ENCODE data around the gene IMMP2L. TPM values are rescaled to one million over a fixed set of nuclear protein-coding genes. Genes with fewer than 3 reads are reported as not detected.

The IMMP2L gene
- polyA plus RNA-seq, 1 donor (not counting 4 experiments of a cell fraction or from before 2014, with no cell fraction given), result 14.1 TPM

DNA sequence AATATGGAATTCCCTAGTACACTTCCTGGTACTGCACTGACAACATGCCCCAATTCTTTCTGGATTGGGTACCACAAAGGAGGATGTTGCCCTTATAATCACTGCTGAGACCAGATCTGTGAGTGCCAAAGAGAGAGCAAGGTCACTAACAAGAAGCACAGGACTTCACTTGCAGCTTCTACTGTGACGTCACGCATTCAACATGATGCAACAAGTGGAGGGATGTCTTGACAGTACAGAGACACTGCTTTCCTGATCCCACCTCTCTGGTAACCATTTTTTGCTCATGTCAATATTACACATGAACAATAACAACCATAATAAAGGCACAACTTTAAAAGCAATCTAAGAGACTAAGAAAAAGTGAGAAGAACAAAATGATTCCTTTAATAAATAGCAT is 885.5 kb downstream of the IMMP2L start:
- dilution Hi-C loops (cut with MboI; ENCODE audit: extremely low pct_ligation_motif_present, low sequenced_read_pairs), result no loop called here
- Histone ChIP-seq H2AFZ (ENCODE audit: control insufficient read depth, low read length) (no peak overlapping the region), H3K36me3 (ENCODE audit: control insufficient read depth in 2 of 2, extremely low read depth in 1 of 2, insufficient read depth in 2 of 2, low read length in 2 of 2) (no peaks in the 10 kb centered on the region), H3K27me3 (ENCODE audit: control insufficient read depth, extremely low read depth, insufficient read depth, low read length) (no peaks in the 10 kb centered on the region), H3K79me2 (ENCODE audit: control insufficient read depth, insufficient read depth, low read length) (no peaks in the 10 kb centered on the region), H3K9me1 (ENCODE audit: control insufficient read depth, extremely low read depth, insufficient read depth, low read length) (no peaks in the 10 kb centered on the region), H3K9me3 (ENCODE audit: control insufficient read depth, low read depth, low read length) (no peaks in the 10 kb centered on the region), H3K4me1 (ENCODE audit: control insufficient read depth, extremely low read depth, insufficient read depth, low read length) (no peaks in the 10 kb centered on the region), H3K27ac (ENCODE audit: control insufficient read depth, insufficient read depth, low read length) (no peak overlapping the region), H3K4me2 (ENCODE audit: control insufficient read depth, extremely low read depth, insufficient read depth, low read depth, low read length) (no peak overlapping the region), H4K20me1 (ENCODE audit: control insufficient read depth, extremely low read depth, insufficient read depth, low read length) (no peaks in the 10 kb centered on the region), H3K9ac (ENCODE audit: control insufficient read depth, extremely low read depth, insufficient read depth, low read length) (no peak overlapping the region), H3K4me3 (ENCODE audit: control insufficient read depth in 2 of 3, extremely low read depth in 1 of 3, insufficient read depth in 2 of 3, low read depth in 1 of 3, low read length in 3 of 3) (no peak overlapping the region)
- FAIRE-seq (no peak), DNase-seq (ENCODE audit: low read depth, low spot score) (no peak)
- TF ChIP-seq, protein P1, sequence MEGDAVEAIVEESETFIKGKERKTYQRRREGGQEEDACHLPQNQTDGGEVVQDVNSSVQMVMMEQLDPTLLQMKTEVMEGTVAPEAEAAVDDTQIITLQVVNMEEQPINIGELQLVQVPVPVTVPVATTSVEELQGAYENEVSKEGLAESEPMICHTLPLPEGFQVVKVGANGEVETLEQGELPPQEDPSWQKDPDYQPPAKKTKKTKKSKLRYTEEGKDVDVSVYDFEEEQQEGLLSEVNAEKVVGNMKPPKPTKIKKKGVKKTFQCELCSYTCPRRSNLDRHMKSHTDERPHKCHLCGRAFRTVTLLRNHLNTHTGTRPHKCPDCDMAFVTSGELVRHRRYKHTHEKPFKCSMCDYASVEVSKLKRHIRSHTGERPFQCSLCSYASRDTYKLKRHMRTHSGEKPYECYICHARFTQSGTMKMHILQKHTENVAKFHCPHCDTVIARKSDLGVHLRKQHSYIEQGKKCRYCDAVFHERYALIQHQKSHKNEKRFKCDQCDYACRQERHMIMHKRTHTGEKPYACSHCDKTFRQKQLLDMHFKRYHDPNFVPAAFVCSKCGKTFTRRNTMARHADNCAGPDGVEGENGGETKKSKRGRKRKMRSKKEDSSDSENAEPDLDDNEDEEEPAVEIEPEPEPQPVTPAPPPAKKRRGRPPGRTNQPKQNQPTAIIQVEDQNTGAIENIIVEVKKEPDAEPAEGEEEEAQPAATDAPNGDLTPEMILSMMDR (optimal IDR thresholded peaks at IDR 0.05 in 1 of 3, IDR thresholded peaks at IDR 0.05 in 1 of 3, conservative IDR thresholded peaks at IDR 0.05 in 1 of 3; ENCODE audit: extremely low read depth in 1 of 3, insufficient read depth in 2 of 3, low read length in 3 of 3), result no peak
- no peak for TF ChIP-seq EZH2 (IDR thresholded peaks at IDR 0.05; ENCODE audit: low read length)

DNA sequence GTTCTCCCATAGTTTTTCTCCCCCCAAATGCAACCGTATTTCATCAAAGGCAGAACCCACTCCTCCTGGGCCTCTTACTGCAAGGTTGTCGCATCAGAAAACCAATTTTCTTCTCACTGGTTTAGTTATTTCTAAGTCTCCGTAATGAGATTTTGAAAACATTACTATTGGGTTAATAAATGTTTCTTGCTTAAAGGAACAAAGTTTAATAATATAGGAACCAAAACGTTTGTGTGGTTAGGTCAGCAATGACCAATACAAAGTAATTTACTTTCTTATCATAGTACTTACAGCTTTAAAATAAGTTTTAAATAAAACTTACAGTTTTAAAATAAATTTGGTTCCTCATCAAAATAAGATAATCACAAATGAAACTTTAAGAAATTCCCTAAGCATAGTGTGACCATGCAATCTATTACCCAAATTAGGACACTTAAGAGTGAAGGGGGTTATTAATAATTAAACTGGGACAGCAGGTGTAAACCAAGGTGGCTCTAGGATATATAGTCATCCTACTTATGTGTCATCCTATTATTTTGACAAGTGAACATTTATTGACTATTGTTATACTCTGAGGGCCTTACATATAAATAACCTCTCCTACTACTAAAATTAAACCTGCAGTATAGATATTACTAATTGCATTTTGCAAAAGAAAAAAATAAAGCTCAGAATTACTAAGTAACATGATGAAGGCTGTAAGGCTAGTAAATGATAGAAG is 886.7 kb downstream of the IMMP2L start:
- H3K9me1 ChIP-seq (ENCODE audit: control insufficient read depth, extremely low read depth, insufficient read depth, low read length), result no peaks in the 10 kb centered on the region
- H3K4me3 ChIP-seq (ENCODE audit: control insufficient read depth in 2 of 3, extremely low read depth in 1 of 3, insufficient read depth in 2 of 3, low read depth in 1 of 3, low read length in 3 of 3), result no peak overlapping the region
- no peak overlapping the region for H2AFZ ChIP-seq (ENCODE audit: control insufficient read depth, low read length)
- no peak for TF ChIP-seq EZH2 (IDR thresholded peaks at IDR 0.05; ENCODE audit: low read length)
- TF ChIP-seq, protein P1 (optimal IDR thresholded peaks at IDR 0.05 in 1 of 3, IDR thresholded peaks at IDR 0.05 in 1 of 3, conservative IDR thresholded peaks at IDR 0.05 in 1 of 3; ENCODE audit: extremely low read depth in 1 of 3, insufficient read depth in 2 of 3, low read length in 3 of 3), result no peak
- no peak overlapping the region for H3K4me2 ChIP-seq (ENCODE audit: control insufficient read depth, extremely low read depth, insufficient read depth, low read depth, low read length)
- FAIRE-seq (no peak), DNase-seq (ENCODE audit: low read depth, low spot score) (no peak)
- no peaks in the 10 kb centered on the region for H4K20me1 ChIP-seq (ENCODE audit: control insufficient read depth, extremely low read depth, insufficient read depth, low read length)
- no peaks in the 10 kb centered on the region for H3K4me1 ChIP-seq (ENCODE audit: control insufficient read depth, extremely low read depth, insufficient read depth, low read length)
- no peaks in the 10 kb centered on the region for H3K36me3 ChIP-seq (ENCODE audit: control insufficient read depth in 2 of 2, extremely low read depth in 1 of 2, insufficient read depth in 2 of 2, low read length in 2 of 2)
- no peaks in the 10 kb centered on the region for H3K27me3 ChIP-seq (ENCODE audit: control insufficient read depth, extremely low read depth, insufficient read depth, low read length)
- H3K9me3 ChIP-seq (ENCODE audit: control insufficient read depth, low read depth, low read length), result no peaks in the 10 kb centered on the region
- dilution Hi-C loops (cut with MboI; ENCODE audit: extremely low pct_ligation_motif_present, low sequenced_read_pairs), result no loop called here
- no peaks in the 10 kb centered on the region for H3K79me2 ChIP-seq (ENCODE audit: control insufficient read depth, insufficient read depth, low read length)
- no peak overlapping the region for H3K27ac ChIP-seq (ENCODE audit: control insufficient read depth, insufficient read depth, low read length)
- no peak overlapping the region for H3K9ac ChIP-seq (ENCODE audit: control insufficient read depth, extremely low read depth, insufficient read depth, low read length)

All from keratinocyte (primary cell).